Caco-2 (cell line): ENCODE measurements around the gene HOXA1. TPM values are rescaled to one million over a fixed set of nuclear protein-coding genes. Genes with fewer than 3 reads are reported as not detected.

Source experiments
- BruUV-seq: library from RNA; stranded (reverse); fragments of 400-500 nt; replicated peaks from 2 replicates; lab custom pipeline; 2021; lab: Mats Ljungman, UMichigan
- CTCF ChIA-PET: fragments of 300-600 bp; sonication (Branson Sonifier 250); formaldehyde crosslinking; loops from one replicate; lab custom pipeline; 2022; ENCODE audit warnings: antibody characterized with exemption; lab: Charles Lee
- POLR2A ChIA-PET: fragments of 300-600 bp; sonication (Branson Sonifier 250); formaldehyde crosslinking; loops from one replicate; lab custom pipeline; 2022; ENCODE audit warnings: antibody characterized with exemption; lab: Charles Lee
- DNase-seq, 2 experiments: peaks; one replicate each; pipeline versions ENCODE4 v3.0.0 to v3.0.0-alpha.2; 2020 to 2022
- H3K27me3 ChIP-seq: replicated peaks from 2 replicates; pipeline ENCODE4 v1.6.0; 2011; ENCODE audit warnings: low read length; ENCODE audit not compliant: control insufficient read depth, insufficient read depth
- H3K36me3 ChIP-seq: 2 replicates; pipeline ENCODE4 v1.5.1; 2011; ENCODE audit warnings: low read length; ENCODE audit not compliant: control insufficient read depth, insufficient read depth
- H3K4me1 ChIP-seq: fragments of 250-450 bp; sonication (Bioruptor Pico); 2 replicates; pipeline ENCODE4 v1.5.1; 2020; ENCODE audit warnings: mild to moderate bottlenecking
- H3K4me3 ChIP-seq: 2 replicates; pipeline ENCODE4 v1.5.1; 2011; ENCODE audit warnings: low read depth, mild to moderate bottlenecking, control low read depth, low read length
- H3K9me3 ChIP-seq: fragments of 250-450 bp; sonication (Bioruptor Pico); 2 replicates; pipeline ENCODE4 v1.5.1; 2020; ENCODE audit warnings: mild to moderate bottlenecking, moderate library complexity
- H3K27ac Mint-ChIP-seq: one replicate; pipeline ENCODE4 v1.8.0; 2022; ENCODE audit warnings: mixed read lengths; ENCODE audit not compliant: unreplicated experiment
- H3K27me3 Mint-ChIP-seq: one replicate; pipeline ENCODE4 v1.8.0; 2022; ENCODE audit warnings: mixed read lengths; ENCODE audit not compliant: insufficient read depth, unreplicated experiment
- H3K36me3 Mint-ChIP-seq: one replicate; pipeline ENCODE4 v1.8.0; 2022; ENCODE audit warnings: mild to moderate bottlenecking, mixed read lengths; ENCODE audit not compliant: insufficient read depth, unreplicated experiment
- H3K4me1 Mint-ChIP-seq: one replicate; pipeline ENCODE4 v1.8.0; 2022; ENCODE audit warnings: low read depth, mixed read lengths; ENCODE audit not compliant: unreplicated experiment
- H3K4me3 Mint-ChIP-seq: one replicate; pipeline ENCODE4 v1.8.0; 2022; ENCODE audit warnings: mild to moderate bottlenecking, moderate library complexity, mixed read lengths; ENCODE audit not compliant: unreplicated experiment
- H3K9me3 Mint-ChIP-seq: one replicate; pipeline ENCODE4 v1.8.0; 2022; ENCODE audit warnings: mixed read lengths; ENCODE audit not compliant: unreplicated experiment
- intact Hi-C: fragments of 100-400 bp; cut with micrococcal nuclease; formaldehyde crosslinking; loops from one replicate; pipeline ENCODE4 v1.10.0; 2022; ENCODE audit not compliant: unreplicated experiment
- total RNA-seq: library from RNA; stranded (reverse); gene quantifications from 2 replicates; pipeline ENCODE4 v1.2.3, GENCODE V29; 2022
- TF ChIP-seq, protein P1 (sequence below), 2 experiments: fragments of 200-600 bp in 1 of 2; IDR thresholded peaks; 1 replicate in 1 of 2; 2 replicates in 1 of 2; pipeline versions ENCODE4 v1.5.1 to v1.8.0; 2011 to 2022; ENCODE audit warnings: antibody characterized with exemption in 1 of 2, control low read depth in 1 of 2, inconsistent platforms in 1 of 2, low read depth in 1 of 2, low read length in 1 of 2, mild to moderate bottlenecking in 1 of 2, moderate library complexity in 1 of 2; ENCODE audit not compliant: insufficient read depth in 1 of 2, severe bottlenecking in 1 of 2, unreplicated experiment in 1 of 2

Gene HOXA1
- total RNA-seq, 1 experiment from 2014 or later: 18.5 TPM

GRCh38 chr7:27138472-27138871, 42.7 kb upstream of the HOXA1 start:
- Mint-ChIP-seq H3K9me3 (no peaks in the 10 kb centered on the region), H3K4me1 (peaks cover 14% of the 10 kb centered on the region), H3K36me3 (peaks cover 5% of the 10 kb centered on the region), H3K27ac (no peak overlapping the region), H3K27me3 (no peaks in the 10 kb centered on the region), H3K4me3 (peak overlapping the region; percentile 70)
- intact Hi-C loops: no loop called here
- DNase-seq: no peak
- no peak overlapping the region for H3K4me3 ChIP-seq
- ChIA-PET CTCF (no interaction called here), POLR2A (no interaction called here)
- no peaks in the 10 kb centered on the region for H3K27me3 ChIP-seq
- TF ChIP-seq, protein P1, sequence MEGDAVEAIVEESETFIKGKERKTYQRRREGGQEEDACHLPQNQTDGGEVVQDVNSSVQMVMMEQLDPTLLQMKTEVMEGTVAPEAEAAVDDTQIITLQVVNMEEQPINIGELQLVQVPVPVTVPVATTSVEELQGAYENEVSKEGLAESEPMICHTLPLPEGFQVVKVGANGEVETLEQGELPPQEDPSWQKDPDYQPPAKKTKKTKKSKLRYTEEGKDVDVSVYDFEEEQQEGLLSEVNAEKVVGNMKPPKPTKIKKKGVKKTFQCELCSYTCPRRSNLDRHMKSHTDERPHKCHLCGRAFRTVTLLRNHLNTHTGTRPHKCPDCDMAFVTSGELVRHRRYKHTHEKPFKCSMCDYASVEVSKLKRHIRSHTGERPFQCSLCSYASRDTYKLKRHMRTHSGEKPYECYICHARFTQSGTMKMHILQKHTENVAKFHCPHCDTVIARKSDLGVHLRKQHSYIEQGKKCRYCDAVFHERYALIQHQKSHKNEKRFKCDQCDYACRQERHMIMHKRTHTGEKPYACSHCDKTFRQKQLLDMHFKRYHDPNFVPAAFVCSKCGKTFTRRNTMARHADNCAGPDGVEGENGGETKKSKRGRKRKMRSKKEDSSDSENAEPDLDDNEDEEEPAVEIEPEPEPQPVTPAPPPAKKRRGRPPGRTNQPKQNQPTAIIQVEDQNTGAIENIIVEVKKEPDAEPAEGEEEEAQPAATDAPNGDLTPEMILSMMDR (IDR thresholded peaks at IDR 0.05; ENCODE audit: insufficient read depth in 1 of 2, low read depth in 1 of 2, low read length in 1 of 2, severe bottlenecking in 1 of 2, unreplicated experiment in 1 of 2): no peak
- H3K4me1 ChIP-seq: peaks cover 17% of the 10 kb centered on the region
- no peaks in the 10 kb centered on the region for H3K36me3 ChIP-seq
- no TSS peak for BruUV-seq
- no peaks in the 10 kb centered on the region for H3K9me3 ChIP-seq

DNA sequence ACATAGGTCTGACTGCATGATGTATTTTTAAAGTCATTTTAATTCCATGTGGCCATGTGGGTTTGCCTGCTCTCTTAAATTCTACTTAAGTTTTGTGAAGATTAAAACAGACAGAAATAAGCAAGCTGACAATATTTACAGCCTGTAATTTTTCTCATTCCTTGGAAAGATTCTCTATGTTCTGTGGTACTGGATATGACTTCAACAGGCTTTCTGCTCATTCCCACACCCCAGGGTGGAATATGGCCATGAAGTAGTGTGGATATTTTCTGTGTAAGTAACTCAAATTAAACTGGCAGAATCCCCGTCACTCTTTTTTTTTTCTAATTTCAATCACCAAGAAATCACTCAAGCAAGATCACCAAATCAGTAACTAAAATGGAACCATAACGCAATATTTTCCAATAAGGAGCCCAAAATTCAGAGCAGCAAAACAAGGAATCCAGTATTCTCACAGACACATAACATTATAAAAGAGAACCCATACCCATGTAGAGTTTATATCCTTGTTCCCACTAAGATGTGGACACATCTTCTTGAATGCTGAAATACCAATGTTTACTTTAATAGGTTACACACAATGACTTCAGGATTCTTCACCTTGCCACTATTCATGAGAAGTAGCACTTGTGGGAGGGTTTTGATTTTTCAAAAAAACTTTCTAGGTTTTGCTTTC, 42.0 kb upstream of the HOXA1 start:
- H3K27ac Mint-ChIP-seq: no peak overlapping the region
- H3K36me3 Mint-ChIP-seq: peaks cover 5% of the 10 kb centered on the region
- POLR2A ChIA-PET: no interaction called here
- peaks cover 16% of the 10 kb centered on the region for H3K4me1 Mint-ChIP-seq
- H3K27me3 Mint-ChIP-seq: no peaks in the 10 kb centered on the region
- Histone ChIP-seq H3K36me3 (no peaks in the 10 kb centered on the region), H3K27me3 (no peaks in the 10 kb centered on the region), H3K4me1 (peaks cover 23% of the 10 kb centered on the region), H3K9me3 (no peaks in the 10 kb centered on the region), H3K4me3 (no peak overlapping the region)
- TF ChIP-seq, protein P1 (IDR thresholded peaks at IDR 0.05; ENCODE audit: insufficient read depth in 1 of 2, low read depth in 1 of 2, low read length in 1 of 2, severe bottlenecking in 1 of 2, unreplicated experiment in 1 of 2): no peak
- BruUV-seq: no TSS peak
- CTCF ChIA-PET: no interaction called here
- H3K4me3 Mint-ChIP-seq: no peak overlapping the region
- no peak for DNase-seq
- no peaks in the 10 kb centered on the region for H3K9me3 Mint-ChIP-seq
- intact Hi-C loops: no loop called here

DNA sequence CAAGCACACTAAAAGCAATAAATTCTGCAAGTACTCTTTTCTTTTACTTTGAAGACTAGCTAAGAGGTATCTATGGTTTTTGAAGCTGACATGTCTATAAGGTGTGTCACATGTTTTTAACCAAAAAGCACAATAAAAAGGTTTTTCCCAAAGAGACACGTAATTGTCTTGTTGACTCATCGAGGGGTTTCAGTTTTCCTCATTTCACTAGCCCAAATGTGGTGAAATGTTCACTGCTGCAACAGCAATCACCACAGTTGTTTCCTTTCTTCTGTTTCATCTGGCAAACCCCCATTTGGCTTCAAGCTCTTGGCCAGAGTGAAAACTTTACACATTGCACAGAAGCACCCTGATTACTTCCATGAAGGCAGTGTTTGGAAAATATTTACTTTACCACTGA, 38.6 kb upstream of the HOXA1 start:
- no peaks in the 10 kb centered on the region for H3K27me3 ChIP-seq
- BruUV-seq: no TSS peak
- no peaks in the 10 kb centered on the region for H3K9me3 ChIP-seq
- TF ChIP-seq, protein P1 (IDR thresholded peaks at IDR 0.05; ENCODE audit: insufficient read depth in 1 of 2, low read depth in 1 of 2, low read length in 1 of 2, severe bottlenecking in 1 of 2, unreplicated experiment in 1 of 2): no peak
- ChIA-PET CTCF (interaction anchor here (0.7 kb wide), 1 partner anchor 47 kb away, joined by 3 read pairs; no protein-coding TSS in a partner anchor), POLR2A (no interaction called here)
- no peak overlapping the region for H3K4me3 ChIP-seq
- no peaks in the 10 kb centered on the region for H3K27me3 Mint-ChIP-seq
- no peaks in the 10 kb centered on the region for H3K36me3 ChIP-seq
- peaks cover 19% of the 10 kb centered on the region for H3K4me1 Mint-ChIP-seq
- H3K27ac Mint-ChIP-seq: no peak overlapping the region
- no peaks in the 10 kb centered on the region for H3K36me3 Mint-ChIP-seq
- DNase-seq: no peak
- H3K4me3 Mint-ChIP-seq: no peak overlapping the region
- H3K9me3 Mint-ChIP-seq: no peaks in the 10 kb centered on the region
- H3K4me1 ChIP-seq: peaks cover 28% of the 10 kb centered on the region
- intact Hi-C loops: no loop called here
